Upper lobe of left lung (tissue), 4 donors: Measurements from ENCODE around the gene ABCC12.

Experiments used
- EP300 ChIP-seq, 4 donors: sonication (generic); formaldehyde crosslinking; IDR thresholded peaks; one replicate each; pipeline ENCODE4 v1.5.1; 2017; ENCODE audit warnings: antibody characterized with exemption in 4 of 4, control low read depth in 2 of 4
- POLR2A ChIP-seq, 4 donors: fragments of 450-650 bp; IDR thresholded peaks; one replicate each; pipeline ENCODE4 v1.5.1; 2016 to 2017; ENCODE audit warnings: antibody characterized with exemption in 4 of 4, mild to moderate bottlenecking in 2 of 4
- TF ChIP-seq, protein P1 (sequence below), 6 experiments: fragments of 450-650 bp in 4 of 6; fragments of 200-600 bp in 2 of 6; sonication (generic) in 2 of 6; IDR thresholded peaks; one replicate each; pipeline ENCODE4 v1.5.1; 2016 to 2019; ENCODE audit warnings: antibody characterized with exemption in 6 of 6

DNA sequence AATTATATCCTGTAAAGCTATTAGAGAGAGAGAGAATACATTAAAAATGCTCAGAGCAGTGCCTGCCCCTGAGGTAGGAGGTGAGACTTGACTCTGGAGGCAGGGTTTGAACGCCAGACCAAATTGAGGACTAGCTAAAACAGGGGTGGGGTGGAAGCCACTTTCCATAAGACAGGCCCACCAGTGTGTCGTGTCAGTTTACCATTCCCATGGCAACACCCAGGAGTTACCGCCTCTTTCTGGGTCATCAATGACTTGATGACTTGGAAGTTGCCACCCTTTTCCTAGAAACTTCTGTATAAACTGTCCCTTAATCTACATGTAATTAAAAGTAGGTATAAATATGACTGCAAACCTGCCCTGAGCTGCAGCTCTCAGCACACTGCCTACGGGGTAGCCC, 32.0 kb upstream of the ABCC12 start:
- TF ChIP-seq, protein P1, sequence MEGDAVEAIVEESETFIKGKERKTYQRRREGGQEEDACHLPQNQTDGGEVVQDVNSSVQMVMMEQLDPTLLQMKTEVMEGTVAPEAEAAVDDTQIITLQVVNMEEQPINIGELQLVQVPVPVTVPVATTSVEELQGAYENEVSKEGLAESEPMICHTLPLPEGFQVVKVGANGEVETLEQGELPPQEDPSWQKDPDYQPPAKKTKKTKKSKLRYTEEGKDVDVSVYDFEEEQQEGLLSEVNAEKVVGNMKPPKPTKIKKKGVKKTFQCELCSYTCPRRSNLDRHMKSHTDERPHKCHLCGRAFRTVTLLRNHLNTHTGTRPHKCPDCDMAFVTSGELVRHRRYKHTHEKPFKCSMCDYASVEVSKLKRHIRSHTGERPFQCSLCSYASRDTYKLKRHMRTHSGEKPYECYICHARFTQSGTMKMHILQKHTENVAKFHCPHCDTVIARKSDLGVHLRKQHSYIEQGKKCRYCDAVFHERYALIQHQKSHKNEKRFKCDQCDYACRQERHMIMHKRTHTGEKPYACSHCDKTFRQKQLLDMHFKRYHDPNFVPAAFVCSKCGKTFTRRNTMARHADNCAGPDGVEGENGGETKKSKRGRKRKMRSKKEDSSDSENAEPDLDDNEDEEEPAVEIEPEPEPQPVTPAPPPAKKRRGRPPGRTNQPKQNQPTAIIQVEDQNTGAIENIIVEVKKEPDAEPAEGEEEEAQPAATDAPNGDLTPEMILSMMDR (IDR thresholded peaks at IDR 0.05) = no peak
- TF ChIP-seq EP300 (IDR thresholded peaks at IDR 0.05) = no peak
- no peak for TF ChIP-seq POLR2A (IDR thresholded peaks at IDR 0.05)
